GM21447 (cell line): ENCODE data around the gene PEF1.

Source experiments
- ATAC-seq: cut with Tn5 transposase; IDR thresholded peaks from one replicate; pipeline ENCODE4 v1.9.1; 2021; ENCODE audit not compliant: unreplicated experiment

Gene PEF1

GRCh38 chr1:31655104-31655503 is 10.4 kb upstream of the PEF1 start:
- ATAC-seq: no peak

GRCh38 chr1:31654474-31654776 is 9.7 kb upstream of the PEF1 start:
- no peak for ATAC-seq

GRCh38 chr1:31653717-31654473 is 9.2 kb upstream of the PEF1 start:
- ATAC-seq: no peak

- no peak for ATAC-seq
Observed at GRCh38 chr1:31652891-31653499, 8.3 kb upstream of the PEF1 start.

GRCh38 chr1:31651766-31652165 is 7.1 kb upstream of the PEF1 start:
- ATAC-seq: no peak

GRCh38 chr1:31651089-31651420 is 6.4 kb upstream of the PEF1 start:
- ATAC-seq: no peak

- ATAC-seq: no peak
Observed at GRCh38 chr1:31650161-31651088, 5.7 kb upstream of the PEF1 start.

GRCh38 chr1:31648641-31649357 is 4.1 kb upstream of the PEF1 start:
- ATAC-seq: no peak

GRCh38 chr1:31648190-31648589 is 3.5 kb upstream of the PEF1 start:
- no peak for ATAC-seq

- ATAC-seq: no peak
Observed at GRCh38 chr1:31647106-31647505, 2.4 kb upstream of the PEF1 start.

GRCh38 chr1:31646259-31646960 is 1.7 kb upstream of the PEF1 start:
- no peak for ATAC-seq

- ATAC-seq: no peak
Observed at GRCh38 chr1:31645274-31645568, 545 bp upstream of the PEF1 start.

- ATAC-seq: peak; percentile 5
Observed at GRCh38 chr1:31643976-31644559, 608 bp downstream of the PEF1 start.

- no peak for ATAC-seq
Observed at GRCh38 chr1:31642897-31643296, 1.8 kb downstream of the PEF1 start.

GRCh38 chr1:31642366-31642765 is 2.3 kb downstream of the PEF1 start:
- ATAC-seq: no peak

- ATAC-seq: no peak
Observed at GRCh38 chr1:31640964-31641363, 3.7 kb downstream of the PEF1 start.

- no peak for ATAC-seq
Observed at GRCh38 chr1:31640179-31640578, 4.5 kb downstream of the PEF1 start.

GRCh38 chr1:31639543-31639942 is 5.1 kb downstream of the PEF1 start:
- no peak for ATAC-seq

GRCh38 chr1:31637915-31638673 is 6.6 kb downstream of the PEF1 start:
- no peak for ATAC-seq

GRCh38 chr1:31633117-31633516 is 11.6 kb downstream of the PEF1 start:
- ATAC-seq: no peak
